GM12801 (cell line): ENCODE measurements around the gene RGS6.

Source experiments
- CTCF ChIP-seq: IDR thresholded peaks from one replicate; pipeline ENCODE4 v1.5.1; 2011; ENCODE audit warnings: control low read depth; ENCODE audit not compliant: insufficient read length; ENCODE audit errors: extremely low read depth

Gene RGS6

DNA sequence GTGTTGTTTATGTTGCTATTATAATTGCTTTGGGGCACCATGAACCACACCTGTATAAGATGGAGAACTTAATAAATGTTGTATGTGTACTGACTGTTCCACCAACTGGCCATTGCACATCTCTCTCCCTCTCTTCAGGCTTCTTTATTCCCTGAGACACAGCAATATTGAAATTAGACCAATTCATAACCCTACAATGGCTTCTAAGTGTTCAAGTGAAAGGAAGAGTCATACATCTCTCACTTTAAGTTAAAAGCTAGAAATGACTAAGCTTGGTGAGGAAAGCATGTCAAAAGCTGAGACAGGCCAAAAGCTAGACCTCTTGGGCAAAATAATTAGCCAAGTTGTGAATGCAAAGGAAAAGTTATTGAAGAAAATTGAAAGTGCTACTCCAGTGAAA lies 373.3 kb downstream of the RGS6 start:
- no peak for TF ChIP-seq CTCF

- TF ChIP-seq CTCF: no peak
These were observed 376.8 kb downstream of the RGS6 start for GRCh38 chr14:72308967-72309485.

DNA sequence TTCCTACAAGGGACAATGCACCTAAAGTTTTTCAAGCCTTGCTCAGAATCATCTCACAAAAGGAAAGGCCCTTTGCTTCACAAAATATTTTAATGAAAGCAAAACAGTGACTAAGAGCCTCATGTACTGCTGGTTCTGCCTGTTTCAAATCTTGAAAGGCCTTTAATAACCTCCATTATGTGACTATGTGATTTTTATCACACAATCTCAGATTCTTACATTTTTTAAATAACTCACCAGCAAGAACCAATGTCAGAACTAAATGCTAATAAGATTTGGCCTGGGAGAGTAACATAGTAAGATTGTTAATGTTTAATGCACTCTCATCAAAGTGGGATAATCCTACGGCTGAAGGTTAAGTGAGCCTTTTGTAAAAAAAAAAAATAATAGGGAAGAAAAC lies 378.9 kb downstream of the RGS6 start:
- TF ChIP-seq CTCF: no peak

DNA sequence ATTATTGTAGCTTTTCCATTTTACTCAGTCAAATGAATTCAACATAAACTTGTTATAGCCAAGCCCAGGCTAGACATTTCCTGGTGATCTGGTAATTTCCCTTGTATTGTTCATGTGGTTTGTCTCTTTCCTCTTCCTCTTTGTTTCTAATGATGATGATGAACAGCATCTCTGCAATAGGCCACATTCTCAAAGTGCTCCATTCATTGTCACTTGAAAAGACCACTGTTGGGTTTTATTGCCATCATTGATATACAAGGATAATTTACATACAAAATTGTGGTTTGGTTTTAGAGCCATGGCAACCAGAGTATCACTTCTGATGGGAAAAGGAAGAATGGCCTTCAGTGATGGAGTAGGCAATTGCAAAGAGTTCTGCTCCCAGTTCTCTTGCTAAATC lies 379.3 kb downstream of the RGS6 start:
- TF ChIP-seq CTCF: no peak

DNA sequence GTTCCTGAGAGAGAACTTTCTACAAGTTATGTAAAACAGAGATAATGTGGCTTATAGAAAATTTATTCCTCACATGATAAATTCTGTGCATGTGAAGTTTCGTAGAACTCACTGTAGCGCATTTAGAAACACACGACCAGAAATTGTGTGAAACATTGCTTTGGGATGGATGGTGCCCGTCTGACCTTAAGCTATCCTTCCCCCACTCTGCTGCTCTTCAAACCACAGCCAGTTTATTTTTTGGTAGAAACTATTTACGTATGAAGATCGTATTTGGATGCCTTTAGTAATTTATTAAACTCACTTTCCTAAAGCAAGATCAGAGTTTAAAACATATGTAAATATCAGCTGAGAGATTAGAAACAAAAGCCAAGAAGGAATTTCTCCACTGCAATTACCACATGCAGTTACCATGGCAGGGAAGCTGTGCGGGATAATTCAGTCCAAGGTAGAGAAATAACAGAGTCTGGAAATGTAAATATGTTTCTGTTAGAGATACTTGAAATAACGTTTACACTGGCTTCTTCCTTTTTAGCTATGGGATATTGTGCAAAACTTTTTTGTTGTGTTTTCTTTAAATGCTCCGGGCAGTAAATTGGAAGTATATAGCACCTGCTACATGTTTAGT lies 382.7 kb downstream of the RGS6 start:
- no peak for TF ChIP-seq CTCF

DNA sequence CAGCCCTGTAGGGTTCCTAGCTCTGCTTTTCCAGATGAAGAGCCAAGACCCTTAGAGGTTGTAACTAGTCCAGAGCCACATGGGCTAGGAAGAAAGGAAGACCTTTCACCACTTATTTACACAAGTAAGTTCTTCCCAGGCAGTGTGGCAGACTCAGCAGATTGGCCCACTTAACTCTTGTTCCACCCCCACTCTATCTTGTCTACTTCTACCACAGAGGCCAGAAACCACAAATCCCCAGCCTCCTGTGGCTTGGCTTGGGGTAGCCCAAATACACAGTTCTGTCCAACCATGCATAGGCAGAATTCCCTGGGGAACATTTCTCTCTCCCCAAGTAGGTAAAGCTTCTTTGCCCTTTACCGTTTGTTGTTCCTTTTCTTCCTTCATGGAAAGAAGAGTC lies 383.5 kb downstream of the RGS6 start:
- no peak for TF ChIP-seq CTCF

- TF ChIP-seq CTCF: no peak
These were observed 386.4 kb downstream of the RGS6 start for GRCh38 chr14:72318648-72319047.

GRCh38 chr14:72332046-72332445 lies 399.8 kb downstream of the RGS6 start:
- TF ChIP-seq CTCF: no peak
